Fibroblast of lung (primary cell): ENCODE results near the gene SCGB3A1. TPM values are rescaled to one million over a fixed set of nuclear protein-coding genes. Genes with fewer than 3 reads are reported as not detected.

Experiments
- DNase-seq, 2 donors: peaks; one replicate each; pipeline versions ENCODE4 v3.0.0 to v3.0.0-alpha.2; 2010; ENCODE audit warnings: low read depth in 2 of 2
- H2AFZ ChIP-seq: 2 replicates; pipeline ENCODE4 v1.5.1; 2012; ENCODE audit warnings: low read length, control low read depth, inconsistent platforms
- H3K27ac ChIP-seq: 2 replicates; pipeline ENCODE4 v1.5.1; 2011; ENCODE audit warnings: low read length, control low read depth; ENCODE audit not compliant: insufficient read depth
- H3K27me3 ChIP-seq: 2 replicates; pipeline ENCODE4 v1.5.1; 2011; ENCODE audit warnings: mild to moderate bottlenecking, low read length; ENCODE audit not compliant: control insufficient read depth, insufficient read depth
- H3K36me3 ChIP-seq: 2 replicates; pipeline ENCODE4 v1.5.1; 2011; ENCODE audit warnings: low read length; ENCODE audit not compliant: control insufficient read depth, insufficient read depth
- H3K4me1 ChIP-seq: 2 replicates; pipeline ENCODE4 v1.5.1; 2011; ENCODE audit warnings: low read length; ENCODE audit not compliant: control insufficient read depth, insufficient read depth; ENCODE audit errors: extremely low read depth
- H3K4me2 ChIP-seq: 2 replicates; pipeline ENCODE4 v1.5.1; 2011; ENCODE audit warnings: low read length, control low read depth; ENCODE audit not compliant: insufficient read depth; ENCODE audit errors: extremely low read depth
- H3K4me3 ChIP-seq, 4 experiments: fragments of 200-600 bp in 1 of 4; sonication (generic) in 1 of 4; replicated peaks in 1 of 4; 2 replicates each; pipeline ENCODE4 v1.5.1; 2011 to 2016; ENCODE audit warnings: low read length in 4 of 4, low read depth in 3 of 4, mild to moderate bottlenecking in 3 of 4, control low read depth in 2 of 4, inconsistent platforms in 1 of 4, mixed read lengths in 1 of 4; ENCODE audit not compliant: insufficient read depth in 1 of 4; ENCODE audit errors: control extremely low read depth in 1 of 4
- H3K79me2 ChIP-seq: 2 replicates; pipeline ENCODE4 v1.5.1; 2012; ENCODE audit warnings: mild to moderate bottlenecking, low read length, inconsistent platforms; ENCODE audit not compliant: control insufficient read depth, insufficient read depth
- H3K9ac ChIP-seq: 2 replicates; pipeline ENCODE4 v1.5.1; 2011; ENCODE audit warnings: mild to moderate bottlenecking, low read length, control low read depth; ENCODE audit not compliant: insufficient read depth
- H3K9me3 ChIP-seq: 2 replicates; pipeline ENCODE4 v1.5.1; 2012; ENCODE audit warnings: low read depth, low read length; ENCODE audit not compliant: control insufficient read depth, insufficient read depth
- H4K20me1 ChIP-seq: 2 replicates; pipeline ENCODE4 v1.5.1; 2011; ENCODE audit warnings: low read length; ENCODE audit not compliant: control insufficient read depth, insufficient read depth; ENCODE audit errors: extremely low read depth
- CTCF ChIP-seq, 2 donors: IDR thresholded peaks in 1 of 2; conservative IDR thresholded peaks in 1 of 2; 1 replicate in 1 of 2; 2 replicates in 1 of 2; pipeline ENCODE4 v1.5.1; 2011 to 2012; ENCODE audit warnings: low read length in 2 of 2, control low read depth in 1 of 2, inconsistent platforms in 1 of 2, low read depth in 1 of 2, mild to moderate bottlenecking in 1 of 2
- EZH2 ChIP-seq: IDR thresholded peaks from 2 replicates; pipeline ENCODE4 v1.5.1; 2012; ENCODE audit warnings: low read length, control low read depth, mild to moderate bottlenecking; ENCODE audit errors: missing control alignments
- polyA plus RNA-seq, 2 donors: library from polyadenylated mRNA; depleted of rRNA in 1 of 2; stranded (reverse) in 1 of 2; unstranded in 1 of 2; fragments of >200 nt; gene quantifications; 2 replicates each; pipeline ENCODE4 v1.2.1, GENCODE V29; 2011 to 2012; ENCODE audit warnings: missing spikeins in 1 of 2
- total RNA-seq: library from RNA; depleted of rRNA; stranded (reverse); fragments of >200 nt; gene quantifications from 2 replicates; pipeline ENCODE4 v1.2.1, GENCODE V29; 2014

The SCGB3A1 gene
- total and polyA plus RNA-seq, 2 donors (not counting 1 experiment from before 2014, with no cell fraction given) = not detected

GRCh38 chr5:180611140-180611850 lies 20.0 kb upstream of the SCGB3A1 start:
- DNase-seq = no peak
- no peaks in the 10 kb centered on the region for H3K79me2 ChIP-seq
- no peak overlapping the region for H2AFZ ChIP-seq
- no peak overlapping the region for H3K9ac ChIP-seq
- H3K4me3 ChIP-seq = no peak overlapping the region
- H3K27me3 ChIP-seq = no peaks in the 10 kb centered on the region
- H3K36me3 ChIP-seq = no peaks in the 10 kb centered on the region
- no peaks in the 10 kb centered on the region for H3K9me3 ChIP-seq
- TF ChIP-seq CTCF (conservative IDR thresholded peaks at IDR 0.05 in 1 of 2, IDR thresholded peaks at IDR 0.05 in 1 of 2; ENCODE audit: low read depth in 1 of 2, low read length in 2 of 2) (no peak), EZH2 (no peak)
- no peak overlapping the region for H3K4me2 ChIP-seq
- H3K27ac ChIP-seq = no peak overlapping the region
- H3K4me1 ChIP-seq = no peaks in the 10 kb centered on the region
- no peaks in the 10 kb centered on the region for H4K20me1 ChIP-seq

- no peaks in the 10 kb centered on the region for H4K20me1 ChIP-seq
- no peak for DNase-seq
- no peaks in the 10 kb centered on the region for H3K79me2 ChIP-seq
- H3K4me2 ChIP-seq = no peak overlapping the region
- no peaks in the 10 kb centered on the region for H3K9me3 ChIP-seq
- no peak overlapping the region for H3K27ac ChIP-seq
- H3K9ac ChIP-seq = no peak overlapping the region
- H3K36me3 ChIP-seq = no peaks in the 10 kb centered on the region
- no peak overlapping the region for H2AFZ ChIP-seq
- no peaks in the 10 kb centered on the region for H3K4me1 ChIP-seq
- TF ChIP-seq EZH2 (no peak), CTCF (conservative IDR thresholded peaks at IDR 0.05 in 1 of 2, IDR thresholded peaks at IDR 0.05 in 1 of 2; ENCODE audit: low read depth in 1 of 2, low read length in 2 of 2) (no peak)
- no peak overlapping the region for H3K4me3 ChIP-seq
- H3K27me3 ChIP-seq = no peaks in the 10 kb centered on the region
Observed at GRCh38 chr5:180609817-180610550, 18.7 kb upstream of the SCGB3A1 start.

- no peaks in the 10 kb centered on the region for H3K27me3 ChIP-seq
- H4K20me1 ChIP-seq = no peaks in the 10 kb centered on the region
- no peaks in the 10 kb centered on the region for H3K36me3 ChIP-seq
- no peak overlapping the region for H2AFZ ChIP-seq
- no peak overlapping the region for H3K9ac ChIP-seq
- H3K4me2 ChIP-seq = no peak overlapping the region
- DNase-seq = no peak
- TF ChIP-seq EZH2 (no peak), CTCF (conservative IDR thresholded peaks at IDR 0.05 in 1 of 2, IDR thresholded peaks at IDR 0.05 in 1 of 2; ENCODE audit: low read depth in 1 of 2, low read length in 2 of 2) (no peak)
- no peaks in the 10 kb centered on the region for H3K9me3 ChIP-seq
- no peaks in the 10 kb centered on the region for H3K79me2 ChIP-seq
- H3K4me3 ChIP-seq = no peak overlapping the region
- no peaks in the 10 kb centered on the region for H3K4me1 ChIP-seq
- H3K27ac ChIP-seq = no peak overlapping the region
Observed at GRCh38 chr5:180609386-180609785, 18.1 kb upstream of the SCGB3A1 start.
